Esophagus muscularis mucosa (tissue), 4 donors: Measurements from ENCODE around the gene DYNC2H1. TPM values are rescaled to one million over a fixed set of nuclear protein-coding genes. Genes with fewer than 3 reads are reported as not detected.

ENCODE experiments used
- DNase-seq: peaks from one replicate; pipeline ENCODE4 v3.0.0-alpha.2; 2017; ENCODE audit errors: extremely low spot score
- H3K27ac ChIP-seq, 4 donors: fragments of 200-600 bp; sonication (generic); replicated peaks in 1 of 4; 1 replicate in 3 of 4; 2 replicates in 1 of 4; pipeline ENCODE4 v1.5.1; 2016 to 2019; ENCODE audit warnings: mild to moderate bottlenecking in 1 of 4
- H3K27me3 ChIP-seq, 4 donors: fragments of 200-600 bp; sonication (generic); one replicate each; pipeline versions ENCODE4 v1.5.1 to v1.6.0; 2016 to 2019
- H3K36me3 ChIP-seq, 4 donors: fragments of 200-600 bp; sonication (generic); one replicate each; pipeline ENCODE4 v1.5.1; 2016 to 2019
- H3K4me1 ChIP-seq, 4 donors: fragments of 200-600 bp; sonication (generic); one replicate each; pipeline ENCODE4 v1.5.1; 2016 to 2019
- H3K4me3 ChIP-seq, 4 donors: fragments of 200-600 bp; sonication (generic); 1 replicate in 2 of 4; 2 replicates in 2 of 4; pipeline ENCODE4 v1.5.1; 2016 to 2019; ENCODE audit warnings: mild to moderate bottlenecking in 4 of 4, moderate library complexity in 1 of 4
- H3K9me3 ChIP-seq, 4 donors: fragments of 200-600 bp; sonication (generic); 1 replicate in 3 of 4; 2 replicates in 1 of 4; pipeline ENCODE4 v1.5.1; 2016 to 2019
- EP300 ChIP-seq: sonication (generic); formaldehyde crosslinking; IDR thresholded peaks from one replicate; pipeline ENCODE4 v1.6.1; 2017; ENCODE audit warnings: antibody characterized with exemption
- POLR2A ChIP-seq: fragments of 450-650 bp; IDR thresholded peaks from one replicate; pipeline ENCODE4 v1.6.1; 2017; ENCODE audit warnings: antibody characterized with exemption, moderate library complexity, mild to moderate bottlenecking, low read depth
- POLR2AphosphoS5 ChIP-seq, 2 donors: sonication (generic); formaldehyde crosslinking; IDR thresholded peaks; one replicate each; pipeline ENCODE4 v1.6.1; 2017; ENCODE audit warnings: antibody characterized with exemption in 2 of 2
- WGBS: methylation state at CpG from one replicate; pipeline ENCODE4 v1.1.5; 2018; 5-methylcytosine and 5-hydroxymethylcytosine counted together
- intact Hi-C: fragments of 100-400 bp; cut with DNase I; formaldehyde crosslinking; loops from one replicate; pipeline ENCODE4 v1.15.1; 2023
- total RNA-seq, 4 donors: library from RNA; depleted of rRNA; stranded (reverse); fragments of >200 nt; gene quantifications; one replicate each; pipeline versions ENCODE4 v1.1.0 to v1.2.1, GENCODE V29; 2016
- TF ChIP-seq, protein P1 (sequence below), 3 experiments: fragments of 200-600 bp in 2 of 3; fragments of 450-650 bp in 1 of 3; sonication (generic) in 2 of 3; IDR thresholded peaks; one replicate each; pipeline ENCODE4 v1.5.1; 2017 to 2019; ENCODE audit warnings: antibody characterized with exemption in 3 of 3, mild to moderate bottlenecking in 2 of 3, moderate library complexity in 1 of 3

DYNC2H1 gene
- total RNA-seq, 4 donors from 2014 or later = 9.2 to 14.5 (median 12.5) TPM

GRCh38 chr11:103234974-103235373 lies 125.7 kb downstream of the DYNC2H1 start:
- no peak for TF ChIP-seq POLR2A
- TF ChIP-seq EP300 = no peak
- no peak for TF ChIP-seq POLR2AphosphoS5 (IDR thresholded peaks at IDR 0.05)
- TF ChIP-seq, protein P1, sequence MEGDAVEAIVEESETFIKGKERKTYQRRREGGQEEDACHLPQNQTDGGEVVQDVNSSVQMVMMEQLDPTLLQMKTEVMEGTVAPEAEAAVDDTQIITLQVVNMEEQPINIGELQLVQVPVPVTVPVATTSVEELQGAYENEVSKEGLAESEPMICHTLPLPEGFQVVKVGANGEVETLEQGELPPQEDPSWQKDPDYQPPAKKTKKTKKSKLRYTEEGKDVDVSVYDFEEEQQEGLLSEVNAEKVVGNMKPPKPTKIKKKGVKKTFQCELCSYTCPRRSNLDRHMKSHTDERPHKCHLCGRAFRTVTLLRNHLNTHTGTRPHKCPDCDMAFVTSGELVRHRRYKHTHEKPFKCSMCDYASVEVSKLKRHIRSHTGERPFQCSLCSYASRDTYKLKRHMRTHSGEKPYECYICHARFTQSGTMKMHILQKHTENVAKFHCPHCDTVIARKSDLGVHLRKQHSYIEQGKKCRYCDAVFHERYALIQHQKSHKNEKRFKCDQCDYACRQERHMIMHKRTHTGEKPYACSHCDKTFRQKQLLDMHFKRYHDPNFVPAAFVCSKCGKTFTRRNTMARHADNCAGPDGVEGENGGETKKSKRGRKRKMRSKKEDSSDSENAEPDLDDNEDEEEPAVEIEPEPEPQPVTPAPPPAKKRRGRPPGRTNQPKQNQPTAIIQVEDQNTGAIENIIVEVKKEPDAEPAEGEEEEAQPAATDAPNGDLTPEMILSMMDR (IDR thresholded peaks at IDR 0.05) = no peak
- DNase-seq = no peak
- no peaks in the 10 kb centered on the region for H3K27me3 ChIP-seq
- peaks cover 0 to 8% (median 0%) of the 10 kb centered on the region in 4 donors for H3K4me1 ChIP-seq
- H3K36me3 ChIP-seq = peaks cover 0 to 6% (median 0%) of the 10 kb centered on the region in 4 donors
- no peak overlapping the region for H3K27ac ChIP-seq
- H3K4me3 ChIP-seq = no peak overlapping the region
- intact Hi-C loops = no loop called here
- WGBS = 34% methylated on average over 2 of the region's 2 CpGs
- H3K9me3 ChIP-seq = no peaks in the 10 kb centered on the region

GRCh38 chr11:103241574-103241973 lies 132.3 kb downstream of the DYNC2H1 start:
- Histone ChIP-seq H3K27me3 (no peaks in the 10 kb centered on the region), H3K9me3 (no peaks in the 10 kb centered on the region), H3K4me1 (no peaks in the 10 kb centered on the region), H3K36me3 (peaks cover 0 to 40% (median 11%) of the 10 kb centered on the region in 4 donors), H3K4me3 (no peak overlapping the region), H3K27ac (no peak overlapping the region)
- no peak for DNase-seq
- intact Hi-C loops = no loop called here
- TF ChIP-seq POLR2AphosphoS5 (IDR thresholded peaks at IDR 0.05) (no peak), POLR2A (no peak), EP300 (no peak)
- TF ChIP-seq, protein P1 (IDR thresholded peaks at IDR 0.05) = no peak
- 89% methylated on average over 6 of the region's 6 CpGs for WGBS

- TF ChIP-seq POLR2A (no peak), POLR2AphosphoS5 (IDR thresholded peaks at IDR 0.05) (no peak), EP300 (no peak)
- TF ChIP-seq, protein P1 (IDR thresholded peaks at IDR 0.05) = no peak
- intact Hi-C loops = no loop called here
- no peaks in the 10 kb centered on the region for H3K9me3 ChIP-seq
Observed at GRCh38 chr11:103254123-103254522, 144.9 kb downstream of the DYNC2H1 start.

GRCh38 chr11:103257360-103257759 lies 148.1 kb downstream of the DYNC2H1 start:
- no peak for DNase-seq
- intact Hi-C loops = no loop called here
- Histone ChIP-seq H3K27ac (no peak overlapping the region), H3K4me1 (no peaks in the 10 kb centered on the region), H3K27me3 (no peaks in the 10 kb centered on the region), H3K9me3 (no peaks in the 10 kb centered on the region), H3K4me3 (no peak overlapping the region), H3K36me3 (peaks cover 5 to 37% (median 7%) of the 10 kb centered on the region in 4 donors)
- TF ChIP-seq EP300 = no peak
- no peak for TF ChIP-seq POLR2A
- TF ChIP-seq, protein P1 (IDR thresholded peaks at IDR 0.05) = no peak
- no peak for TF ChIP-seq POLR2AphosphoS5 (IDR thresholded peaks at IDR 0.05)
- 74% methylated on average over 4 of the region's 4 CpGs for WGBS

More at GRCh38 chr11:103254123-103254522, 144.9 kb downstream of the DYNC2H1 start:
- peaks cover 0 to 18% (median 0%) of the 10 kb centered on the region in 4 donors for H3K36me3 ChIP-seq
- no peak for DNase-seq
- H3K4me3 ChIP-seq = no peak overlapping the region
- no peaks in the 10 kb centered on the region for H3K4me1 ChIP-seq
- H3K27ac ChIP-seq = no peak overlapping the region
- no peaks in the 10 kb centered on the region for H3K27me3 ChIP-seq

DNA sequence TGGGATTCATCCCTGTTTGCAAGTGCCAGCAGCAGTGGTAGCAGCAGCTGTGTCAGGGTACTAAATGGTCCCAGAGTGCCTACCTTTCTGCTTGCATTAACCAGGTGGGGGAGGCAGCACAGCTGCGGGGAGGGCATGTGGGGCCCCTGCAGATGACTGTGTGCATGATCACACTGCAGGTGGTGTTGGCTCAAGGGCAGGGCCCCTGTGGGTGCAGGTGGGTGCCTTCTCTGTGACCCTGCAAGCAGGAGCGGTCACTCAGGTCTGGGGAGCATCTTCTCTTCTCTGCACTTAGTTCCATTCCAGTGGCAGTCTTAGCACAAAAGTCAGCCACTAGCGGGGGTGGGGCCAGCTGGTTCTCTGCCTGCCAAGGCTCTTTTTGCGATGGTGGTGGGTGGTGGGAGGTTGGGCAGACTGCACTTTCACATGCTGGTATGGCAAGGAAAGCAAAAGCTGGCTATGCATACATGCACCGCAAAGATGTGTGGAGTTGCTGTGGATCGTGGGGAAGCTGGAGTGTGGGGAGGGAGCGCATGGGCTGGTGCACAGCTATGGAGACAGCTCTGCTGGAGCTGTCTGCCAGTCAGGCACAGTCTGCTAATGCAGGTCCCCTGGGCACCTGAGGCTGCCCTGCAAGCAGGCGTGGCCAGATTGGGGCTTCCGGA lies 157.1 kb downstream of the DYNC2H1 start:
- intact Hi-C loops = no loop called here
- 98% methylated on average over 8 of the region's 9 CpGs for WGBS
- Histone ChIP-seq H3K36me3 (peaks cover 0 to 16% (median 3%) of the 10 kb centered on the region in 4 donors), H3K9me3 (no peaks in the 10 kb centered on the region), H3K4me3 (no peak overlapping the region), H3K27ac (no peak overlapping the region), H3K4me1 (no peaks in the 10 kb centered on the region), H3K27me3 (no peaks in the 10 kb centered on the region)
- no peak for DNase-seq
- TF ChIP-seq, protein P1 (IDR thresholded peaks at IDR 0.05) = no peak
- TF ChIP-seq POLR2A = no peak
- no peak for TF ChIP-seq EP300
- no peak for TF ChIP-seq POLR2AphosphoS5 (IDR thresholded peaks at IDR 0.05)
